B cell (primary cell): Measurements from ENCODE around the gene VSIG10L. TPM values are rescaled to one million over a fixed set of nuclear protein-coding genes. Genes with fewer than 3 reads are reported as not detected.
A peak's percentile ranks its signal among the peaks of the same experiment; 100 is the strongest.

Experiments
- ATAC-seq: fragments of 200-7000 bp; cut with Tn5 transposase; one replicate; pipeline ENCODE4 v1.10.0; 2021; ENCODE audit warnings: low read depth, mild to moderate bottlenecking, moderate number of reproducible peaks, moderate library complexity
- CTCF ChIA-PET: fragments of 350-600 bp; sonication (Branson Sonifier 250); formaldehyde crosslinking; loops from one replicate; lab custom pipeline; 2021; ENCODE audit warnings: antibody characterized with exemption, inconsistent platforms; lab: Charles Lee
- POLR2A ChIA-PET: fragments of 350-600 bp; sonication (Branson Sonifier 250); formaldehyde crosslinking; loops from one replicate; lab custom pipeline; 2021; ENCODE audit warnings: antibody characterized with exemption; lab: Charles Lee
- DNase-seq: peaks from one replicate; pipeline ENCODE4 v3.0.0; 2013
- H2AFZ ChIP-seq: 2 replicates; pipeline ENCODE4 v1.6.1; 2012; ENCODE audit warnings: mild to moderate bottlenecking, low read depth, low read length; ENCODE audit not compliant: insufficient read depth, poor library complexity, severe bottlenecking
- H3K27ac ChIP-seq, 2 donors: 1 replicate in 1 of 2; 2 replicates in 1 of 2; pipeline ENCODE4 v1.5.1; 2012 to 2013; ENCODE audit warnings: low read length in 2 of 2, mild to moderate bottlenecking in 2 of 2, moderate library complexity in 1 of 2
- H3K27me3 ChIP-seq, 4 experiments: fragments of 200-600 bp in 1 of 4; sonication (generic) in 1 of 4; replicated peaks in 1 of 4; 1 replicate in 2 of 4; 2 replicates in 2 of 4; pipeline versions ENCODE4 v1.6.1 to v1.7.0; 2013 to 2016; ENCODE audit warnings: low read length in 3 of 4, mild to moderate bottlenecking in 2 of 4, mixed read lengths in 1 of 4, moderate library complexity in 1 of 4; ENCODE audit not compliant: insufficient read depth in 4 of 4, control insufficient read depth in 3 of 4; ENCODE audit errors: control extremely low read depth in 1 of 4
- H3K36me3 ChIP-seq, 2 experiments: replicated peaks in 1 of 2; 1 replicate in 1 of 2; 2 replicates in 1 of 2; pipeline versions ENCODE4 v1.6.1 to v1.7.1; 2013; ENCODE audit warnings: low read length in 1 of 2; ENCODE audit not compliant: insufficient read depth in 2 of 2, control insufficient read depth in 1 of 2; ENCODE audit errors: control extremely low read depth in 1 of 2, extremely low read depth in 1 of 2
- H3K4me1 ChIP-seq, 2 donors: fragments of 200-600 bp in 1 of 2; sonication (generic) in 1 of 2; 1 replicate in 1 of 2; 2 replicates in 1 of 2; pipeline versions ENCODE4 v1.5.1 to v1.6.1; 2013 to 2017; ENCODE audit warnings: low read length in 2 of 2; ENCODE audit not compliant: control insufficient read depth in 2 of 2, insufficient read depth in 2 of 2
- H3K4me2 ChIP-seq: replicated peaks from 2 replicates; pipeline ENCODE3; 2012; ENCODE audit warnings: mild to moderate bottlenecking, low read depth, low read length; ENCODE audit not compliant: poor library complexity, severe bottlenecking
- H3K4me3 ChIP-seq, 5 experiments: fragments of 200-600 bp in 1 of 5; sonication (generic) in 1 of 5; 1 replicate in 3 of 5; 2 replicates in 2 of 5; pipeline versions ENCODE4 v1.5.1 to v1.7.0; 2011 to 2016; ENCODE audit warnings: low read length in 4 of 5, mild to moderate bottlenecking in 4 of 5, low read depth in 2 of 5, control low read depth in 1 of 5, moderate library complexity in 1 of 5; ENCODE audit not compliant: insufficient read depth in 1 of 5; ENCODE audit errors: control extremely low read depth in 1 of 5, extremely low read depth in 1 of 5
- H3K79me2 ChIP-seq: fragments of 200-600 bp; sonication (generic); one replicate; pipeline ENCODE4 v1.6.0; 2016; ENCODE audit warnings: low read length; ENCODE audit not compliant: control insufficient read depth, insufficient read depth
- H3K9ac ChIP-seq: fragments of 200-600 bp; sonication (generic); 2 replicates; pipeline ENCODE4 v1.6.1; 2017; ENCODE audit warnings: mild to moderate bottlenecking, low read length, moderate library complexity
- H3K9me3 ChIP-seq, 3 donors: one replicate each; pipeline versions ENCODE4 v1.6.1 to v1.7.1; 2013; ENCODE audit warnings: low read length in 2 of 3; ENCODE audit not compliant: control insufficient read depth in 2 of 3, insufficient read depth in 1 of 3; ENCODE audit errors: control extremely low read depth in 1 of 3
- H4K20me1 ChIP-seq: 2 replicates; pipeline ENCODE4 v1.6.0; 2012; ENCODE audit warnings: mild to moderate bottlenecking, low read length; ENCODE audit not compliant: insufficient read depth, control insufficient read depth, poor library complexity, severe bottlenecking
- H3K27ac Mint-ChIP-seq: one replicate; pipeline ENCODE4 v1.8.0; 2021; ENCODE audit warnings: mixed read lengths
- H3K27me3 Mint-ChIP-seq: one replicate; pipeline ENCODE4 v1.8.0; 2021; ENCODE audit warnings: mixed read lengths
- H3K4me1 Mint-ChIP-seq: one replicate; pipeline ENCODE4 v1.8.0; 2021; ENCODE audit warnings: mixed read lengths
- H3K4me3 Mint-ChIP-seq: one replicate; pipeline ENCODE4 v1.8.0; 2021; ENCODE audit warnings: mixed read lengths
- H3K9me3 Mint-ChIP-seq: one replicate; pipeline ENCODE4 v1.8.0; 2022; ENCODE audit warnings: mixed read lengths; ENCODE audit not compliant: insufficient read depth
- CTCF ChIP-seq: fragments of 200-600 bp; IDR thresholded peaks from one replicate; pipeline ENCODE4 v1.8.0; 2022; ENCODE audit warnings: antibody characterized with exemption, mild to moderate bottlenecking
- EZH2 ChIP-seq: IDR thresholded peaks from 2 replicates; pipeline ENCODE4 v1.6.1; 2012; ENCODE audit warnings: borderline replicate concordance, low read depth, mild to moderate bottlenecking, moderate library complexity, low read length; ENCODE audit not compliant: insufficient read depth, poor library complexity, severe bottlenecking
- WGBS: methylation state at CpG from one replicate; pipeline ENCODE4 v1.1.5; 2013; ENCODE audit warnings: missing lambda C conversion rate; ENCODE audit not compliant: insufficient coverage; 5-methylcytosine and 5-hydroxymethylcytosine counted together
- intact Hi-C: fragments of 100-400 bp; cut with micrococcal nuclease; formaldehyde crosslinking; loops from one replicate; pipeline ENCODE4 v1.10.0; 2022
- polyA plus RNA-seq: library from polyadenylated mRNA; depleted of rRNA; stranded (reverse); fragments of >200 nt; gene quantifications from 2 replicates; pipeline ENCODE4 v1.2.3, GENCODE V29; 2012
- total RNA-seq, 2 donors: library from RNA; stranded (reverse); fragments of 120-200 nt in 1 of 2; gene quantifications; 1 replicate in 1 of 2; 2 replicates in 1 of 2; pipeline versions ENCODE4 v1.2.3 to v1.2.4, GENCODE V29; 2013 to 2022

Gene VSIG10L
- total and polyA plus RNA-seq, 2 donors (not counting 1 experiment from before 2014, with no cell fraction given), result 1.3 to 1.7 TPM

- ATAC-seq, result peak; percentile 2
- TF ChIP-seq EZH2 (no peak), CTCF (no peak)
- Histone ChIP-seq H4K20me1 (no peaks in the 10 kb centered on the region), H2AFZ (peak overlapping the region; percentile 77), H3K27me3 (no peaks in the 10 kb centered on the region), H3K36me3 (no peaks in the 10 kb centered on the region), H3K4me3 (peak overlapping the region; percentile 11 to 77 (median 58)), H3K27ac (no peak overlapping the region), H3K79me2 (no peaks in the 10 kb centered on the region), H3K9me3 (no peaks in the 10 kb centered on the region), H3K4me2 (peak overlapping the region; percentile 80), H3K4me1 (peaks cover 28 to 48% of the 10 kb centered on the region in 2 donors), H3K9ac (peak overlapping the region; percentile 65)
- Mint-ChIP-seq H3K4me3 (peak overlapping the region; percentile 97), H3K27ac (peak overlapping the region; percentile 86), H3K9me3 (no peaks in the 10 kb centered on the region), H3K27me3 (no peaks in the 10 kb centered on the region), H3K4me1 (peaks cover 42% of the 10 kb centered on the region)
- WGBS, result 1% methylated on average over 10 of the region's 10 CpGs
- CTCF ChIA-PET, result interaction anchor here (0.9 to 7.0 kb wide), 15 partner anchors 17 to 439 kb away, joined by 3 to 70 read pairs (median 5); partner anchors contain the start of gene SIGLEC10
- intact Hi-C loops, result loop anchor here (1.0 to 2.0 kb wide), 11 partner anchors 28 to 364 kb away; partner anchors contain the start of genes CTU1, SIGLEC10 and ZNF175
- DNase-seq, result no peak
- POLR2A ChIA-PET, result interaction anchor here (0.7 to 2.0 kb wide), 4 partner anchors 26 to 78 kb away, joined by 7 to 11 read pairs (median 10); partner anchors contain the start of gene SIGLEC10
These were observed 2.6 kb downstream of the VSIG10L start for GRCh38 chr19:51339313-51339686.
